WTC11 (cell line): ENCODE results near the gene GATD1. TPM values are rescaled to one million over a fixed set of nuclear protein-coding genes. Genes with fewer than 3 reads are reported as not detected.

Experiments
- ATAC-seq: fragments of 200-7000 bp; cut with Tn5 transposase; 2 replicates; pipeline ENCODE4 v1.10.0; 2021; ENCODE audit warnings: mild to moderate bottlenecking, moderate library complexity
- CTCF ChIA-PET: fragments of 300-600 bp; sonication (Branson Sonifier 250); formaldehyde crosslinking; loops from one replicate; lab custom pipeline; 2021; ENCODE audit warnings: antibody characterized with exemption; lab: Charles Lee
- POLR2A ChIA-PET: fragments of 350-600 bp; sonication (Branson Sonifier 250); formaldehyde crosslinking; loops from one replicate; lab custom pipeline; 2021; ENCODE audit warnings: antibody characterized with exemption; lab: Charles Lee
- DNase-seq: peaks from one replicate; pipeline ENCODE4 v3.0.0; 2021; ENCODE audit warnings: low spot score
- H3K27ac Mint-ChIP-seq: 2 replicates; pipeline ENCODE4 v1.8.0; 2021; ENCODE audit warnings: mixed read lengths
- H3K27me3 Mint-ChIP-seq: 2 replicates; pipeline ENCODE4 v1.8.0; 2021; ENCODE audit warnings: low read depth, mild to moderate bottlenecking, moderate library complexity, mixed read lengths
- H3K36me3 Mint-ChIP-seq: 2 replicates; pipeline ENCODE4 v1.8.0; 2021; ENCODE audit warnings: mixed read lengths
- H3K4me1 Mint-ChIP-seq: 2 replicates; pipeline ENCODE4 v1.8.0; 2022; ENCODE audit warnings: mixed read lengths
- H3K4me3 Mint-ChIP-seq: 2 replicates; pipeline ENCODE4 v1.8.0; 2021; ENCODE audit warnings: mild to moderate bottlenecking, moderate library complexity, mixed read lengths
- H3K9me3 Mint-ChIP-seq: 2 replicates; pipeline ENCODE4 v1.8.0; 2021; ENCODE audit warnings: mixed read lengths
- CREB1 ChIP-seq: sonication (generic); formaldehyde crosslinking; IDR thresholded peaks from 2 replicates; pipeline ENCODE4 v1.8.0; 2023; ENCODE audit warnings: mild to moderate bottlenecking, missing genetic modification reagents
- ESRRA ChIP-seq: sonication (generic); formaldehyde crosslinking; IDR thresholded peaks from 2 replicates; pipeline ENCODE4 v1.8.1; 2022; ENCODE audit warnings: mild to moderate bottlenecking, missing genetic modification reagents, borderline replicate concordance
- ETV6 ChIP-seq: sonication (generic); formaldehyde crosslinking; IDR thresholded peaks from 2 replicates; pipeline ENCODE4 v1.8.1; 2022; ENCODE audit warnings: mild to moderate bottlenecking, missing genetic modification reagents
- FOXK1 ChIP-seq: sonication (generic); formaldehyde crosslinking; IDR thresholded peaks from 2 replicates; pipeline ENCODE4 v1.8.0; 2022; ENCODE audit warnings: mild to moderate bottlenecking, moderate library complexity, missing genetic modification reagents
- GRHL2 ChIP-seq: fragments of 250-450 bp; sonication (Bioruptor Pico); IDR thresholded peaks from 2 replicates; pipeline ENCODE4 v1.8.0; 2022; ENCODE audit warnings: mild to moderate bottlenecking, moderate library complexity; ENCODE audit not compliant: insufficient replicate concordance, severe bottlenecking
- GTF2I ChIP-seq: fragments of 250-450 bp; sonication (Bioruptor Pico); conservative IDR thresholded peaks from 2 replicates; pipeline ENCODE4 v1.4.0; 2021; ENCODE audit warnings: mild to moderate bottlenecking
- MYBL2 ChIP-seq: sonication (generic); formaldehyde crosslinking; IDR thresholded peaks from 2 replicates; pipeline ENCODE4 v1.8.1; 2023; ENCODE audit warnings: mild to moderate bottlenecking, moderate library complexity, missing genetic modification reagents
- NR1H2 ChIP-seq: sonication (generic); formaldehyde crosslinking; IDR thresholded peaks from 2 replicates; pipeline ENCODE4 v1.9.0; 2021; ENCODE audit warnings: mild to moderate bottlenecking, moderate library complexity, missing genetic modification reagents
- NR2C2 ChIP-seq: sonication (generic); formaldehyde crosslinking; IDR thresholded peaks from 2 replicates; pipeline ENCODE4 v1.8.0; 2022; ENCODE audit warnings: mild to moderate bottlenecking, missing genetic modification reagents
- SMAD4 ChIP-seq: sonication (generic); formaldehyde crosslinking; IDR thresholded peaks from 2 replicates; pipeline ENCODE4 v1.8.0; 2022; ENCODE audit warnings: mild to moderate bottlenecking, missing genetic modification reagents
- SOX15 ChIP-seq: fragments of 250-450 bp; sonication (Bioruptor Pico); IDR thresholded peaks from 2 replicates; pipeline ENCODE4 v1.9.0; 2021; ENCODE audit warnings: mild to moderate bottlenecking
- TEAD1 ChIP-seq: sonication (generic); formaldehyde crosslinking; IDR thresholded peaks from 2 replicates; pipeline ENCODE4 v1.8.0; 2022; ENCODE audit warnings: mild to moderate bottlenecking, missing genetic modification reagents
- TP53 ChIP-seq: sonication (generic); formaldehyde crosslinking; IDR thresholded peaks from 2 replicates; pipeline ENCODE4 v1.8.1; 2023; ENCODE audit warnings: mild to moderate bottlenecking, missing genetic modification reagents
- ZNF121 ChIP-seq: sonication (generic); formaldehyde crosslinking; IDR thresholded peaks from 2 replicates; pipeline ENCODE4 v1.8.0; 2023; ENCODE audit warnings: missing genetic modification reagents
- ZNF219 ChIP-seq: sonication (generic); formaldehyde crosslinking; IDR thresholded peaks from 2 replicates; pipeline ENCODE4 v1.8.0; 2023; ENCODE audit warnings: missing genetic modification reagents, mild to moderate bottlenecking, borderline replicate concordance
- total RNA-seq: library from RNA; stranded (reverse); gene quantifications from 3 replicates; pipeline ENCODE4 v1.2.3, GENCODE V29; 2021
- TF ChIP-seq, protein P1 (sequence below): sonication (generic); formaldehyde crosslinking; IDR thresholded peaks from 2 replicates; pipeline ENCODE4 v1.8.0; 2023; ENCODE audit warnings: missing genetic modification reagents
- TF ChIP-seq, protein P2 (sequence below): sonication (generic); formaldehyde crosslinking; IDR thresholded peaks from 2 replicates; pipeline ENCODE4 v1.8.0; 2022; ENCODE audit warnings: mild to moderate bottlenecking, missing genetic modification reagents
- TF ChIP-seq, protein P3 (sequence below): fragments of 250-450 bp; sonication (Bioruptor Pico); IDR thresholded peaks from 2 replicates; pipeline ENCODE4 v1.8.0; 2021; ENCODE audit warnings: mild to moderate bottlenecking
- TF ChIP-seq, protein P4 (sequence below): sonication (generic); formaldehyde crosslinking; IDR thresholded peaks from 2 replicates; pipeline ENCODE4 v1.8.1; 2023; ENCODE audit warnings: mild to moderate bottlenecking, missing genetic modification reagents
- TF ChIP-seq, protein P5 (sequence below): sonication (generic); formaldehyde crosslinking; IDR thresholded peaks from 2 replicates; pipeline ENCODE4 v1.8.0; 2022; ENCODE audit warnings: mild to moderate bottlenecking, missing genetic modification reagents
- TF ChIP-seq, protein P6 (sequence below): sonication (generic); formaldehyde crosslinking; IDR thresholded peaks from 2 replicates; pipeline ENCODE4 v1.8.1; 2023; ENCODE audit warnings: mild to moderate bottlenecking, missing genetic modification reagents, moderate library complexity
- TF ChIP-seq, protein P7 (sequence below): sonication (generic); formaldehyde crosslinking; IDR thresholded peaks from 2 replicates; pipeline ENCODE4 v1.8.1; 2023; ENCODE audit warnings: mild to moderate bottlenecking, missing genetic modification reagents, borderline replicate concordance
- TF ChIP-seq, protein P8 (sequence below): fragments of 250-450 bp; sonication (Bioruptor Pico); conservative IDR thresholded peaks from 2 replicates; pipeline ENCODE4 v1.9.0; 2021; ENCODE audit warnings: mild to moderate bottlenecking

Gene GATD1
- total RNA-seq, 1 experiment from 2014 or later = 87.6 TPM

DNA sequence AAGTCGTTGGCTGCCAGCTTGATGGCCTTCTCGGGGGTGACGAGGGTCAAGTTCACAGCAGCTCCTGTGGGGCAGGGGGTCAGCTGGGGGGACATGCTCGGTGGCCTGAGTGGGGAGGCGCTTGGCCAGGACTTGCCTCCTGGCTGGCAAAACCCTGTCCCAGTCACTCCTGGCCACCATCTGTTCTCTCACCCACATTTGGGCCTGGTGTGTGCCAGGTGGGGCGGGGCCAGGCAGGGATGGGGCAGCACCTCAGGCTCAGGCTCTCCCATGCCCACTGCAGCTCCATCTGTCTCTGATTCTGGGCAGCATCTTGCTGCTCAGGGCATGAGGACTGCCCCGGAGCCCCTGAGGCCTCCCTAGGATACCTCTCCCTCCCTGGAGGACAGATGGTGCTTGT, 16.3 kb upstream of the GATD1 start:
- Mint-ChIP-seq H3K27ac (no peak overlapping the region), H3K9me3 (no peaks in the 10 kb centered on the region), H3K4me3 (no peak overlapping the region), H3K27me3 (no peaks in the 10 kb centered on the region), H3K36me3 (no peaks in the 10 kb centered on the region), H3K4me1 (peaks cover 22% of the 10 kb centered on the region)
- CTCF ChIA-PET = no interaction called here
- no peak for DNase-seq
- ATAC-seq = no peak
- TF ChIP-seq, protein P1, sequence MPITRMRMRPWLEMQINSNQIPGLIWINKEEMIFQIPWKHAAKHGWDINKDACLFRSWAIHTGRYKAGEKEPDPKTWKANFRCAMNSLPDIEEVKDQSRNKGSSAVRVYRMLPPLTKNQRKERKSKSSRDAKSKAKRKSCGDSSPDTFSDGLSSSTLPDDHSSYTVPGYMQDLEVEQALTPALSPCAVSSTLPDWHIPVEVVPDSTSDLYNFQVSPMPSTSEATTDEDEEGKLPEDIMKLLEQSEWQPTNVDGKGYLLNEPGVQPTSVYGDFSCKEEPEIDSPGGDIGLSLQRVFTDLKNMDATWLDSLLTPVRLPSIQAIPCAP (CRISPR knock-in tag) = no peak
- TF ChIP-seq, protein P2, sequence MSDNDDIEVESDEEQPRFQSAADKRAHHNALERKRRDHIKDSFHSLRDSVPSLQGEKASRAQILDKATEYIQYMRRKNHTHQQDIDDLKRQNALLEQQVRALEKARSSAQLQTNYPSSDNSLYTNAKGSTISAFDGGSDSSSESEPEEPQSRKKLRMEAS (CRISPR knock-in tag) = no peak
- no peak for TF ChIP-seq CREB1 (CRISPR knock-in tag)
- TF ChIP-seq ZNF219 (CRISPR knock-in tag) = no peak
- TF ChIP-seq, protein P3, sequence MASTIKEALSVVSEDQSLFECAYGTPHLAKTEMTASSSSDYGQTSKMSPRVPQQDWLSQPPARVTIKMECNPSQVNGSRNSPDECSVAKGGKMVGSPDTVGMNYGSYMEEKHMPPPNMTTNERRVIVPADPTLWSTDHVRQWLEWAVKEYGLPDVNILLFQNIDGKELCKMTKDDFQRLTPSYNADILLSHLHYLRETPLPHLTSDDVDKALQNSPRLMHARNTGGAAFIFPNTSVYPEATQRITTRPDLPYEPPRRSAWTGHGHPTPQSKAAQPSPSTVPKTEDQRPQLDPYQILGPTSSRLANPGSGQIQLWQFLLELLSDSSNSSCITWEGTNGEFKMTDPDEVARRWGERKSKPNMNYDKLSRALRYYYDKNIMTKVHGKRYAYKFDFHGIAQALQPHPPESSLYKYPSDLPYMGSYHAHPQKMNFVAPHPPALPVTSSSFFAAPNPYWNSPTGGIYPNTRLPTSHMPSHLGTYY (CRISPR knock-in tag) = no peak
- no peak for TF ChIP-seq NR1H2 (CRISPR knock-in tag)
- TF ChIP-seq GRHL2 = no peak
- no peak for TF ChIP-seq ESRRA (CRISPR knock-in tag)
- TF ChIP-seq, protein P4, sequence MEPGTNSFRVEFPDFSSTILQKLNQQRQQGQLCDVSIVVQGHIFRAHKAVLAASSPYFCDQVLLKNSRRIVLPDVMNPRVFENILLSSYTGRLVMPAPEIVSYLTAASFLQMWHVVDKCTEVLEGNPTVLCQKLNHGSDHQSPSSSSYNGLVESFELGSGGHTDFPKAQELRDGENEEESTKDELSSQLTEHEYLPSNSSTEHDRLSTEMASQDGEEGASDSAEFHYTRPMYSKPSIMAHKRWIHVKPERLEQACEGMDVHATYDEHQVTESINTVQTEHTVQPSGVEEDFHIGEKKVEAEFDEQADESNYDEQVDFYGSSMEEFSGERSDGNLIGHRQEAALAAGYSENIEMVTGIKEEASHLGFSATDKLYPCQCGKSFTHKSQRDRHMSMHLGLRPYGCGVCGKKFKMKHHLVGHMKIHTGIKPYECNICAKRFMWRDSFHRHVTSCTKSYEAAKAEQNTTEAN = no peak
- no peak for TF ChIP-seq GTF2I (CRISPR knock-in tag)
- no peak for TF ChIP-seq SMAD4
- no peak for TF ChIP-seq MYBL2 (CRISPR knock-in tag)
- TF ChIP-seq SOX15 (CRISPR knock-in tag) = no peak
- TF ChIP-seq, protein P5, sequence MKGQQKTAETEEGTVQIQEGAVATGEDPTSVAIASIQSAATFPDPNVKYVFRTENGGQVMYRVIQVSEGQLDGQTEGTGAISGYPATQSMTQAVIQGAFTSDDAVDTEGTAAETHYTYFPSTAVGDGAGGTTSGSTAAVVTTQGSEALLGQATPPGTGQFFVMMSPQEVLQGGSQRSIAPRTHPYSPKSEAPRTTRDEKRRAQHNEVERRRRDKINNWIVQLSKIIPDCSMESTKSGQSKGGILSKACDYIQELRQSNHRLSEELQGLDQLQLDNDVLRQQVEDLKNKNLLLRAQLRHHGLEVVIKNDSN (CRISPR knock-in tag) = no peak
- POLR2A ChIA-PET = interaction anchor here (1.0 to 1.6 kb wide), 2 partner anchors 10 to 26 kb away, joined by 3 to 5 read pairs; partner anchors contain the start of gene PNPLA2

DNA sequence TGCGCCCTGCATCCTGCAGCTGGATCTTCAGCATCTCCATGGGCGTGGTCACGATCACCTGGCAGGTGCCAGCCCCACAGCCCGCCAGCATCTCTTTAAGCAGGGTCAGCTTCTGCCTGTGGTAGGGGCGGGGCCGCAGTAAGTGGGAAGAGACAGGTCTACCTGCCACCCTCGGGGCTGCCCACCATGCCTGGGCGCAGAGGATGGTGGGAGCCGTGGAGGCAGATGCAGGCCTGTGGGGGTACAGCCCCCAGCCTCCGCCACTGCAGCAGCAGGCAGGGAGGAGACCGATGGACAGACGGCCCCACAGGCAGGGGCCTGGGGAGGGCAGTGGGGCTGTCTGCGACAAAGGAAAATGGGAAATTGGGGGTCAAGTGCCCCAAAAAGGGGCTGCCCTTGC, 15.6 kb upstream of the GATD1 start:
- DNase-seq = no peak
- Mint-ChIP-seq H3K4me3 (no peak overlapping the region), H3K27ac (no peak overlapping the region), H3K36me3 (no peaks in the 10 kb centered on the region), H3K4me1 (peaks cover 22% of the 10 kb centered on the region), H3K9me3 (no peaks in the 10 kb centered on the region), H3K27me3 (no peaks in the 10 kb centered on the region)
- ChIA-PET CTCF (no interaction called here), POLR2A (interaction anchor here (1.0 to 1.6 kb wide), 2 partner anchors 10 to 26 kb away, joined by 3 to 5 read pairs; partner anchors contain the start of gene PNPLA2)
- ATAC-seq = no peak
- TF ChIP-seq, protein P6, sequence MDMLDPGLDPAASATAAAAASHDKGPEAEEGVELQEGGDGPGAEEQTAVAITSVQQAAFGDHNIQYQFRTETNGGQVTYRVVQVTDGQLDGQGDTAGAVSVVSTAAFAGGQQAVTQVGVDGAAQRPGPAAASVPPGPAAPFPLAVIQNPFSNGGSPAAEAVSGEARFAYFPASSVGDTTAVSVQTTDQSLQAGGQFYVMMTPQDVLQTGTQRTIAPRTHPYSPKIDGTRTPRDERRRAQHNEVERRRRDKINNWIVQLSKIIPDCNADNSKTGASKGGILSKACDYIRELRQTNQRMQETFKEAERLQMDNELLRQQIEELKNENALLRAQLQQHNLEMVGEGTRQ (CRISPR knock-in tag) = no peak
- TF ChIP-seq, protein P7, sequence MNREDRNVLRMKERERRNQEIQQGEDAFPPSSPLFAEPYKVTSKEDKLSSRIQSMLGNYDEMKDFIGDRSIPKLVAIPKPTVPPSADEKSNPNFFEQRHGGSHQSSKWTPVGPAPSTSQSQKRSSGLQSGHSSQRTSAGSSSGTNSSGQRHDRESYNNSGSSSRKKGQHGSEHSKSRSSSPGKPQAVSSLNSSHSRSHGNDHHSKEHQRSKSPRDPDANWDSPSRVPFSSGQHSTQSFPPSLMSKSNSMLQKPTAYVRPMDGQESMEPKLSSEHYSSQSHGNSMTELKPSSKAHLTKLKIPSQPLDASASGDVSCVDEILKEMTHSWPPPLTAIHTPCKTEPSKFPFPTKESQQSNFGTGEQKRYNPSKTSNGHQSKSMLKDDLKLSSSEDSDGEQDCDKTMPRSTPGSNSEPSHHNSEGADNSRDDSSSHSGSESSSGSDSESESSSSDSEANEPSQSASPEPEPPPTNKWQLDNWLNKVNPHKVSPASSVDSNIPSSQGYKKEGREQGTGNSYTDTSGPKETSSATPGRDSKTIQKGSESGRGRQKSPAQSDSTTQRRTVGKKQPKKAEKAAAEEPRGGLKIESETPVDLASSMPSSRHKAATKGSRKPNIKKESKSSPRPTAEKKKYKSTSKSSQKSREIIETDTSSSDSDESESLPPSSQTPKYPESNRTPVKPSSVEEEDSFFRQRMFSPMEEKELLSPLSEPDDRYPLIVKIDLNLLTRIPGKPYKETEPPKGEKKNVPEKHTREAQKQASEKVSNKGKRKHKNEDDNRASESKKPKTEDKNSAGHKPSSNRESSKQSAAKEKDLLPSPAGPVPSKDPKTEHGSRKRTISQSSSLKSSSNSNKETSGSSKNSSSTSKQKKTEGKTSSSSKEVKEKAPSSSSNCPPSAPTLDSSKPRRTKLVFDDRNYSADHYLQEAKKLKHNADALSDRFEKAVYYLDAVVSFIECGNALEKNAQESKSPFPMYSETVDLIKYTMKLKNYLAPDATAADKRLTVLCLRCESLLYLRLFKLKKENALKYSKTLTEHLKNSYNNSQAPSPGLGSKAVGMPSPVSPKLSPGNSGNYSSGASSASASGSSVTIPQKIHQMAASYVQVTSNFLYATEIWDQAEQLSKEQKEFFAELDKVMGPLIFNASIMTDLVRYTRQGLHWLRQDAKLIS (CRISPR knock-in tag) = no peak
- no peak for TF ChIP-seq TEAD1
- TF ChIP-seq, protein P4 = no peak
- TF ChIP-seq, protein P8, sequence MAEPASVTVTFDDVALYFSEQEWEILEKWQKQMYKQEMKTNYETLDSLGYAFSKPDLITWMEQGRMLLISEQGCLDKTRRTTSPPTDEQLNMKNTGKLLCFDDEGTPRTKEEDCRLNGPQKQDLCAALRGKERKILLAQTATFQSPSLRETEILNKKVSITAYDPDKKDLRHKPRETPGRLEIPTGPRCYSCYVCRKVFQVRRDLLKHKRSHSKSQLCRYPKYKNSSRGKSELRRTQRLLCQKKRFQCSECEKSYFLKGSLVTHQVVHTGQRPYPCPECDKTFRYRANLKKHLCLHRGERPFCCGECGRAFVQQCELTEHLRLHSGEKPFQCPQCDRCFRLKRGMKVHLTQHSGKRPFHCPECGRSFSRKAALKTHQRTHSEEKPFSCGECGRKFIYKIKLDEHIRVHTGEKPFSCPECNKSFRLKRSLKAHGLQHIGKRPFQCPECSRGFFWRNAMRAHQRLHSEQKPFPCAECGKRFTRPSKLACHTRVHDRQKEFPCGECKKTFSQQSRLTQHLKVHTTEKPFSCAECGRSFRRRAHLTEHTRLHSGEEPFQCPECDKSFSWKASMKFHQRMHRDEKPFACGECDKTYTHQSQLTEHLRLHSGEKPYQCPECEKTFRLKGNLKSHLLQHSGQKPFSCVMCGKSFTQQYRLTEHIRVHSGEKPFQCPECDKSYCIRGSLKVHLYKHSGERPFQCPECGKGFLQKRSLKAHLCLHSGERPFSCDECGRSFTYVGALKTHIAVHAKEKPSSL = no peak
- no peak for TF ChIP-seq ZNF121 (CRISPR knock-in tag)
- TF ChIP-seq TP53 (CRISPR knock-in tag) = no peak
- no peak for TF ChIP-seq FOXK1 (CRISPR knock-in tag)
- no peak for TF ChIP-seq NR2C2 (CRISPR knock-in tag)
- no peak for TF ChIP-seq ETV6 (CRISPR knock-in tag)
